B cell (primary cell): ENCODE data around the gene HBB. TPM values are rescaled to one million over a fixed set of nuclear protein-coding genes. Genes with fewer than 3 reads are reported as not detected.

Experiments used
- ATAC-seq: fragments of 200-7000 bp; cut with Tn5 transposase; one replicate; pipeline ENCODE4 v1.10.0; 2021; ENCODE audit warnings: low read depth, mild to moderate bottlenecking, moderate number of reproducible peaks, moderate library complexity
- CTCF ChIA-PET: fragments of 350-600 bp; sonication (Branson Sonifier 250); formaldehyde crosslinking; loops from one replicate; lab custom pipeline; 2021; ENCODE audit warnings: antibody characterized with exemption, inconsistent platforms; lab: Charles Lee
- POLR2A ChIA-PET: fragments of 350-600 bp; sonication (Branson Sonifier 250); formaldehyde crosslinking; loops from one replicate; lab custom pipeline; 2021; ENCODE audit warnings: antibody characterized with exemption; lab: Charles Lee
- DNase-seq: peaks from one replicate; pipeline ENCODE4 v3.0.0; 2013
- H2AFZ ChIP-seq: 2 replicates; pipeline ENCODE4 v1.6.1; 2012; ENCODE audit warnings: mild to moderate bottlenecking, low read depth, low read length; ENCODE audit not compliant: insufficient read depth, poor library complexity, severe bottlenecking
- H3K27ac ChIP-seq, 2 donors: 1 replicate in 1 of 2; 2 replicates in 1 of 2; pipeline ENCODE4 v1.5.1; 2012 to 2013; ENCODE audit warnings: low read length in 2 of 2, mild to moderate bottlenecking in 2 of 2, moderate library complexity in 1 of 2
- H3K27me3 ChIP-seq, 4 experiments: fragments of 200-600 bp in 1 of 4; sonication (generic) in 1 of 4; replicated peaks in 1 of 4; 1 replicate in 2 of 4; 2 replicates in 2 of 4; pipeline versions ENCODE4 v1.6.1 to v1.7.0; 2013 to 2016; ENCODE audit warnings: low read length in 3 of 4, mild to moderate bottlenecking in 2 of 4, mixed read lengths in 1 of 4, moderate library complexity in 1 of 4; ENCODE audit not compliant: insufficient read depth in 4 of 4, control insufficient read depth in 3 of 4; ENCODE audit errors: control extremely low read depth in 1 of 4
- H3K36me3 ChIP-seq, 2 experiments: replicated peaks in 1 of 2; 1 replicate in 1 of 2; 2 replicates in 1 of 2; pipeline versions ENCODE4 v1.6.1 to v1.7.1; 2013; ENCODE audit warnings: low read length in 1 of 2; ENCODE audit not compliant: insufficient read depth in 2 of 2, control insufficient read depth in 1 of 2; ENCODE audit errors: control extremely low read depth in 1 of 2, extremely low read depth in 1 of 2
- H3K4me1 ChIP-seq, 2 donors: fragments of 200-600 bp in 1 of 2; sonication (generic) in 1 of 2; 1 replicate in 1 of 2; 2 replicates in 1 of 2; pipeline versions ENCODE4 v1.5.1 to v1.6.1; 2013 to 2017; ENCODE audit warnings: low read length in 2 of 2; ENCODE audit not compliant: control insufficient read depth in 2 of 2, insufficient read depth in 2 of 2
- H3K4me2 ChIP-seq: replicated peaks from 2 replicates; pipeline ENCODE3; 2012; ENCODE audit warnings: mild to moderate bottlenecking, low read depth, low read length; ENCODE audit not compliant: poor library complexity, severe bottlenecking
- H3K4me3 ChIP-seq, 5 experiments: fragments of 200-600 bp in 1 of 5; sonication (generic) in 1 of 5; 1 replicate in 3 of 5; 2 replicates in 2 of 5; pipeline versions ENCODE4 v1.5.1 to v1.7.0; 2011 to 2016; ENCODE audit warnings: low read length in 4 of 5, mild to moderate bottlenecking in 4 of 5, low read depth in 2 of 5, control low read depth in 1 of 5, moderate library complexity in 1 of 5; ENCODE audit not compliant: insufficient read depth in 1 of 5; ENCODE audit errors: control extremely low read depth in 1 of 5, extremely low read depth in 1 of 5
- H3K79me2 ChIP-seq: fragments of 200-600 bp; sonication (generic); one replicate; pipeline ENCODE4 v1.6.0; 2016; ENCODE audit warnings: low read length; ENCODE audit not compliant: control insufficient read depth, insufficient read depth
- H3K9ac ChIP-seq: fragments of 200-600 bp; sonication (generic); 2 replicates; pipeline ENCODE4 v1.6.1; 2017; ENCODE audit warnings: mild to moderate bottlenecking, low read length, moderate library complexity
- H3K9me3 ChIP-seq, 3 donors: one replicate each; pipeline versions ENCODE4 v1.6.1 to v1.7.1; 2013; ENCODE audit warnings: low read length in 2 of 3; ENCODE audit not compliant: control insufficient read depth in 2 of 3, insufficient read depth in 1 of 3; ENCODE audit errors: control extremely low read depth in 1 of 3
- H4K20me1 ChIP-seq: 2 replicates; pipeline ENCODE4 v1.6.0; 2012; ENCODE audit warnings: mild to moderate bottlenecking, low read length; ENCODE audit not compliant: insufficient read depth, control insufficient read depth, poor library complexity, severe bottlenecking
- H3K27ac Mint-ChIP-seq: one replicate; pipeline ENCODE4 v1.8.0; 2021; ENCODE audit warnings: mixed read lengths
- H3K27me3 Mint-ChIP-seq: one replicate; pipeline ENCODE4 v1.8.0; 2021; ENCODE audit warnings: mixed read lengths
- H3K4me1 Mint-ChIP-seq: one replicate; pipeline ENCODE4 v1.8.0; 2021; ENCODE audit warnings: mixed read lengths
- H3K4me3 Mint-ChIP-seq: one replicate; pipeline ENCODE4 v1.8.0; 2021; ENCODE audit warnings: mixed read lengths
- H3K9me3 Mint-ChIP-seq: one replicate; pipeline ENCODE4 v1.8.0; 2022; ENCODE audit warnings: mixed read lengths; ENCODE audit not compliant: insufficient read depth
- EZH2 ChIP-seq: IDR thresholded peaks from 2 replicates; pipeline ENCODE4 v1.6.1; 2012; ENCODE audit warnings: borderline replicate concordance, low read depth, mild to moderate bottlenecking, moderate library complexity, low read length; ENCODE audit not compliant: insufficient read depth, poor library complexity, severe bottlenecking
- WGBS: methylation state at CpG from one replicate; pipeline ENCODE4 v1.1.5; 2013; ENCODE audit warnings: missing lambda C conversion rate; ENCODE audit not compliant: insufficient coverage; 5-methylcytosine and 5-hydroxymethylcytosine counted together
- intact Hi-C: fragments of 100-400 bp; cut with micrococcal nuclease; formaldehyde crosslinking; loops from one replicate; pipeline ENCODE4 v1.10.0; 2022
- polyA plus RNA-seq: library from polyadenylated mRNA; depleted of rRNA; stranded (reverse); fragments of >200 nt; gene quantifications from 2 replicates; pipeline ENCODE4 v1.2.3, GENCODE V29; 2012
- total RNA-seq, 2 donors: library from RNA; stranded (reverse); fragments of 120-200 nt in 1 of 2; gene quantifications; 1 replicate in 1 of 2; 2 replicates in 1 of 2; pipeline versions ENCODE4 v1.2.3 to v1.2.4, GENCODE V29; 2013 to 2022
- TF ChIP-seq, protein P1 (sequence below): fragments of 200-600 bp; IDR thresholded peaks from one replicate; pipeline ENCODE4 v1.8.0; 2022; ENCODE audit warnings: antibody characterized with exemption, mild to moderate bottlenecking

HBB gene
- total and polyA plus RNA-seq, 2 donors (not counting 1 experiment from before 2014, with no cell fraction given), result 69.7 to 385 TPM

DNA sequence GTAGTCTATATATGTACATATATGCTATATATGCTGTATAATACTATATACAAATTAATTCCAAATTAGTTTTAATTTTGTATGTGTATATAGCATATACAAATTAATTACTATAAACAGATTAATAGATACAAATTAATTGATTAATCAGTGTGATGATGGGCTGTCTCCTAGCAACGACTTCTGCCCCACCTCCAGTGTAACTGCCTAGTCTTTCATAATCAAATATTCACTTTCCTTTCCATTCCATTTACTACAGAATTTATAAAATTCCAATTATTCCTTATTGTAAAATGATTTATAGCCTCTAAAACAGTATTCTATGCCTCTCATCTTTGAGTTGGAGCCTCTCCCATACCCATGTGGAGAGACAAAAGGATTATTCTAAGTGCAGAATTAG is 6.4 kb upstream of the HBB start:
- DNase-seq (no peak), ATAC-seq (no peak)
- Mint-ChIP-seq H3K27me3 (peaks cover 6% of the 10 kb centered on the region), H3K4me3 (no peak overlapping the region), H3K9me3 (no peaks in the 10 kb centered on the region), H3K27ac (no peak overlapping the region), H3K4me1 (peaks cover 6% of the 10 kb centered on the region)
- CTCF ChIA-PET, result no interaction called here
- intact Hi-C loops, result no loop called here
- Histone ChIP-seq H3K4me3 (no peak overlapping the region), H4K20me1 (no peaks in the 10 kb centered on the region), H3K4me1 (no peaks in the 10 kb centered on the region), H3K9me3 (no peaks in the 10 kb centered on the region), H3K9ac (no peak overlapping the region), H3K27me3 (no peaks in the 10 kb centered on the region), H3K4me2 (no peak overlapping the region), H2AFZ (no peak overlapping the region), H3K27ac (no peak overlapping the region), H3K36me3 (no peaks in the 10 kb centered on the region), H3K79me2 (no peaks in the 10 kb centered on the region)
- no CpG with 5 or more reads among the region's 1 CpG for WGBS
- POLR2A ChIA-PET, result no interaction called here
- TF ChIP-seq, protein P1, sequence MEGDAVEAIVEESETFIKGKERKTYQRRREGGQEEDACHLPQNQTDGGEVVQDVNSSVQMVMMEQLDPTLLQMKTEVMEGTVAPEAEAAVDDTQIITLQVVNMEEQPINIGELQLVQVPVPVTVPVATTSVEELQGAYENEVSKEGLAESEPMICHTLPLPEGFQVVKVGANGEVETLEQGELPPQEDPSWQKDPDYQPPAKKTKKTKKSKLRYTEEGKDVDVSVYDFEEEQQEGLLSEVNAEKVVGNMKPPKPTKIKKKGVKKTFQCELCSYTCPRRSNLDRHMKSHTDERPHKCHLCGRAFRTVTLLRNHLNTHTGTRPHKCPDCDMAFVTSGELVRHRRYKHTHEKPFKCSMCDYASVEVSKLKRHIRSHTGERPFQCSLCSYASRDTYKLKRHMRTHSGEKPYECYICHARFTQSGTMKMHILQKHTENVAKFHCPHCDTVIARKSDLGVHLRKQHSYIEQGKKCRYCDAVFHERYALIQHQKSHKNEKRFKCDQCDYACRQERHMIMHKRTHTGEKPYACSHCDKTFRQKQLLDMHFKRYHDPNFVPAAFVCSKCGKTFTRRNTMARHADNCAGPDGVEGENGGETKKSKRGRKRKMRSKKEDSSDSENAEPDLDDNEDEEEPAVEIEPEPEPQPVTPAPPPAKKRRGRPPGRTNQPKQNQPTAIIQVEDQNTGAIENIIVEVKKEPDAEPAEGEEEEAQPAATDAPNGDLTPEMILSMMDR, result no peak
- TF ChIP-seq EZH2, result no peak

DNA sequence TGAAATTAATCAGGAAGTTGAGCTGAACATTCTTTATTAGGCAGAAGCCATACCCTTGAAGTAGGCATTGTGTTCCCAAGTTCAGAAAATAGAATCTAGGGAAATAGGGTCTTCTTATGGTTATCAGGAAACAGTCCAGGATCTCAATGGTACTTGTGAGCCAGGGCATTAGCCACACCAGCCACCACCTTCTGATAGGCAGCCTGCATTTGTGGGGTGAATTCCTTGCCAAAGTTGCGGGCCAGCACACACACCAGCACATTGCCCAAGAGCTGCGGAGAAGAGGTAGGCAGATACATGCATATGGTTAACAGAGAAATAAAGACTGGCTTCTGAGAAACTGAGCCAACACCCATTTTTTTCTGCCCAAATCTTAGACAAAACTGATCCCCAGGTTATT is 6.0 kb upstream of the HBB start:
- Mint-ChIP-seq H3K27ac (no peak overlapping the region), H3K4me1 (peaks cover 6% of the 10 kb centered on the region), H3K9me3 (no peaks in the 10 kb centered on the region), H3K4me3 (no peak overlapping the region), H3K27me3 (peaks cover 6% of the 10 kb centered on the region)
- no peaks in the 10 kb centered on the region for H3K9me3 ChIP-seq
- no peaks in the 10 kb centered on the region for H3K27me3 ChIP-seq
- intact Hi-C loops, result no loop called here
- CTCF ChIA-PET, result no interaction called here
- H4K20me1 ChIP-seq, result no peaks in the 10 kb centered on the region
- H3K4me2 ChIP-seq, result no peak overlapping the region
- DNase-seq, result no peak
- no peaks in the 10 kb centered on the region for H3K79me2 ChIP-seq
- POLR2A ChIA-PET, result no interaction called here
- no peaks in the 10 kb centered on the region for H3K36me3 ChIP-seq
- WGBS, result no CpG with 5 or more reads among the region's 2 CpGs
- no peak overlapping the region for H3K9ac ChIP-seq
- TF ChIP-seq EZH2, result no peak
- TF ChIP-seq, protein P1, result no peak
- no peak overlapping the region for H3K27ac ChIP-seq
- no peaks in the 10 kb centered on the region for H3K4me1 ChIP-seq
- ATAC-seq, result no peak
- no peak overlapping the region for H3K4me3 ChIP-seq
- no peak overlapping the region for H2AFZ ChIP-seq
